DND-41 (cell line): ENCODE measurements around the gene OLIG1.

Experiments
- CTCF ChIP-seq: IDR thresholded peaks from 2 replicates; pipeline ENCODE4 v1.5.1; 2012; ENCODE audit warnings: borderline replicate concordance, low read length, moderate library complexity, mild to moderate bottlenecking; ENCODE audit not compliant: poor library complexity, severe bottlenecking; ENCODE audit errors: extremely low read depth
- EZH2 ChIP-seq: IDR thresholded peaks from 3 replicates; pipeline ENCODE4 v1.6.1; 2012; ENCODE audit warnings: borderline replicate concordance, low read depth, mild to moderate bottlenecking, moderate library complexity, low read length, inconsistent platforms; ENCODE audit not compliant: severe bottlenecking

GRCh38 chr21:33075128-33075527 lies 5.2 kb downstream of the OLIG1 start:
- TF ChIP-seq CTCF (no peak), EZH2 (no peak)
